HEK293T (cell line): ENCODE measurements around the gene ZNF738.

ENCODE experiments used
- ARNT ChIP-seq: fragments of 450-650 bp; IDR thresholded peaks from 2 replicates; pipeline ENCODE4 v1.6.1; 2017; ENCODE audit warnings: mild to moderate bottlenecking
- BHLHE40 ChIP-seq: fragments of 450-650 bp; IDR thresholded peaks from 2 replicates; pipeline ENCODE4 v1.6.1; 2016; ENCODE audit warnings: mild to moderate bottlenecking, moderate library complexity, borderline replicate concordance
- CTBP1 ChIP-seq: fragments of 450-650 bp; IDR thresholded peaks from 2 replicates; pipeline ENCODE4 v1.6.1; 2016; ENCODE audit warnings: borderline replicate concordance
- L3MBTL2 ChIP-seq: fragments of 450-650 bp; conservative IDR thresholded peaks from 2 replicates; pipeline ENCODE4 v1.6.1; 2016; ENCODE audit warnings: mild to moderate bottlenecking
- PKNOX1 ChIP-seq: fragments of 450-650 bp; IDR thresholded peaks from 2 replicates; pipeline ENCODE4 v1.6.1; 2016
- SUZ12 ChIP-seq: fragments of 450-650 bp; IDR thresholded peaks from 2 replicates; pipeline ENCODE4 v1.6.1; 2016; ENCODE audit warnings: mild to moderate bottlenecking

- TF ChIP-seq SUZ12: no peak
- TF ChIP-seq PKNOX1: no peak
- TF ChIP-seq L3MBTL2: no peak
- no peak for TF ChIP-seq ARNT
- no peak for TF ChIP-seq BHLHE40
- no peak for TF ChIP-seq CTBP1
These were observed 3.5 kb downstream of the ZNF738 start for GRCh38 chr19:21362291-21362690.
